B cell (primary cell): ENCODE results near the gene TBX4. TPM values are rescaled to one million over a fixed set of nuclear protein-coding genes. Genes with fewer than 3 reads are reported as not detected.

Experiments
- ATAC-seq: fragments of 200-7000 bp; cut with Tn5 transposase; one replicate; pipeline ENCODE4 v1.10.0; 2021; ENCODE audit warnings: low read depth, mild to moderate bottlenecking, moderate number of reproducible peaks, moderate library complexity
- CTCF ChIA-PET: fragments of 350-600 bp; sonication (Branson Sonifier 250); formaldehyde crosslinking; loops from one replicate; lab custom pipeline; 2021; ENCODE audit warnings: antibody characterized with exemption, inconsistent platforms; lab: Charles Lee
- POLR2A ChIA-PET: fragments of 350-600 bp; sonication (Branson Sonifier 250); formaldehyde crosslinking; loops from one replicate; lab custom pipeline; 2021; ENCODE audit warnings: antibody characterized with exemption; lab: Charles Lee
- DNase-seq: peaks from one replicate; pipeline ENCODE4 v3.0.0; 2013
- H2AFZ ChIP-seq: 2 replicates; pipeline ENCODE4 v1.6.1; 2012; ENCODE audit warnings: mild to moderate bottlenecking, low read depth, low read length; ENCODE audit not compliant: insufficient read depth, poor library complexity, severe bottlenecking
- H3K27ac ChIP-seq, 2 donors: 1 replicate in 1 of 2; 2 replicates in 1 of 2; pipeline ENCODE4 v1.5.1; 2012 to 2013; ENCODE audit warnings: low read length in 2 of 2, mild to moderate bottlenecking in 2 of 2, moderate library complexity in 1 of 2
- H3K27me3 ChIP-seq, 4 experiments: fragments of 200-600 bp in 1 of 4; sonication (generic) in 1 of 4; replicated peaks in 1 of 4; 1 replicate in 2 of 4; 2 replicates in 2 of 4; pipeline versions ENCODE4 v1.6.1 to v1.7.0; 2013 to 2016; ENCODE audit warnings: low read length in 3 of 4, mild to moderate bottlenecking in 2 of 4, mixed read lengths in 1 of 4, moderate library complexity in 1 of 4; ENCODE audit not compliant: insufficient read depth in 4 of 4, control insufficient read depth in 3 of 4; ENCODE audit errors: control extremely low read depth in 1 of 4
- H3K36me3 ChIP-seq, 2 experiments: replicated peaks in 1 of 2; 1 replicate in 1 of 2; 2 replicates in 1 of 2; pipeline versions ENCODE4 v1.6.1 to v1.7.1; 2013; ENCODE audit warnings: low read length in 1 of 2; ENCODE audit not compliant: insufficient read depth in 2 of 2, control insufficient read depth in 1 of 2; ENCODE audit errors: control extremely low read depth in 1 of 2, extremely low read depth in 1 of 2
- H3K4me1 ChIP-seq, 2 donors: fragments of 200-600 bp in 1 of 2; sonication (generic) in 1 of 2; 1 replicate in 1 of 2; 2 replicates in 1 of 2; pipeline versions ENCODE4 v1.5.1 to v1.6.1; 2013 to 2017; ENCODE audit warnings: low read length in 2 of 2; ENCODE audit not compliant: control insufficient read depth in 2 of 2, insufficient read depth in 2 of 2
- H3K4me2 ChIP-seq: replicated peaks from 2 replicates; pipeline ENCODE3; 2012; ENCODE audit warnings: mild to moderate bottlenecking, low read depth, low read length; ENCODE audit not compliant: poor library complexity, severe bottlenecking
- H3K4me3 ChIP-seq, 5 experiments: fragments of 200-600 bp in 1 of 5; sonication (generic) in 1 of 5; 1 replicate in 3 of 5; 2 replicates in 2 of 5; pipeline versions ENCODE4 v1.5.1 to v1.7.0; 2011 to 2016; ENCODE audit warnings: low read length in 4 of 5, mild to moderate bottlenecking in 4 of 5, low read depth in 2 of 5, control low read depth in 1 of 5, moderate library complexity in 1 of 5; ENCODE audit not compliant: insufficient read depth in 1 of 5; ENCODE audit errors: control extremely low read depth in 1 of 5, extremely low read depth in 1 of 5
- H3K79me2 ChIP-seq: fragments of 200-600 bp; sonication (generic); one replicate; pipeline ENCODE4 v1.6.0; 2016; ENCODE audit warnings: low read length; ENCODE audit not compliant: control insufficient read depth, insufficient read depth
- H3K9ac ChIP-seq: fragments of 200-600 bp; sonication (generic); 2 replicates; pipeline ENCODE4 v1.6.1; 2017; ENCODE audit warnings: mild to moderate bottlenecking, low read length, moderate library complexity
- H3K9me3 ChIP-seq, 3 donors: one replicate each; pipeline versions ENCODE4 v1.6.1 to v1.7.1; 2013; ENCODE audit warnings: low read length in 2 of 3; ENCODE audit not compliant: control insufficient read depth in 2 of 3, insufficient read depth in 1 of 3; ENCODE audit errors: control extremely low read depth in 1 of 3
- H4K20me1 ChIP-seq: 2 replicates; pipeline ENCODE4 v1.6.0; 2012; ENCODE audit warnings: mild to moderate bottlenecking, low read length; ENCODE audit not compliant: insufficient read depth, control insufficient read depth, poor library complexity, severe bottlenecking
- H3K27ac Mint-ChIP-seq: one replicate; pipeline ENCODE4 v1.8.0; 2021; ENCODE audit warnings: mixed read lengths
- H3K27me3 Mint-ChIP-seq: one replicate; pipeline ENCODE4 v1.8.0; 2021; ENCODE audit warnings: mixed read lengths
- H3K4me1 Mint-ChIP-seq: one replicate; pipeline ENCODE4 v1.8.0; 2021; ENCODE audit warnings: mixed read lengths
- H3K4me3 Mint-ChIP-seq: one replicate; pipeline ENCODE4 v1.8.0; 2021; ENCODE audit warnings: mixed read lengths
- H3K9me3 Mint-ChIP-seq: one replicate; pipeline ENCODE4 v1.8.0; 2022; ENCODE audit warnings: mixed read lengths; ENCODE audit not compliant: insufficient read depth
- CTCF ChIP-seq: fragments of 200-600 bp; IDR thresholded peaks from one replicate; pipeline ENCODE4 v1.8.0; 2022; ENCODE audit warnings: antibody characterized with exemption, mild to moderate bottlenecking
- EZH2 ChIP-seq: IDR thresholded peaks from 2 replicates; pipeline ENCODE4 v1.6.1; 2012; ENCODE audit warnings: borderline replicate concordance, low read depth, mild to moderate bottlenecking, moderate library complexity, low read length; ENCODE audit not compliant: insufficient read depth, poor library complexity, severe bottlenecking
- WGBS: methylation state at CpG from one replicate; pipeline ENCODE4 v1.1.5; 2013; ENCODE audit warnings: missing lambda C conversion rate; ENCODE audit not compliant: insufficient coverage; 5-methylcytosine and 5-hydroxymethylcytosine counted together
- intact Hi-C: fragments of 100-400 bp; cut with micrococcal nuclease; formaldehyde crosslinking; loops from one replicate; pipeline ENCODE4 v1.10.0; 2022
- polyA plus RNA-seq: library from polyadenylated mRNA; depleted of rRNA; stranded (reverse); fragments of >200 nt; gene quantifications from 2 replicates; pipeline ENCODE4 v1.2.3, GENCODE V29; 2012
- total RNA-seq, 2 donors: library from RNA; stranded (reverse); fragments of 120-200 nt in 1 of 2; gene quantifications; 1 replicate in 1 of 2; 2 replicates in 1 of 2; pipeline versions ENCODE4 v1.2.3 to v1.2.4, GENCODE V29; 2013 to 2022

The TBX4 gene
- total and polyA plus RNA-seq, 2 donors (not counting 1 experiment from before 2014, with no cell fraction given), result not detected

GRCh38 chr17:61519139-61519538 lies 66.9 kb downstream of the TBX4 start:
- Mint-ChIP-seq H3K9me3 (no peaks in the 10 kb centered on the region), H3K27me3 (peaks cover 21% of the 10 kb centered on the region), H3K4me1 (no peaks in the 10 kb centered on the region), H3K27ac (no peak overlapping the region), H3K4me3 (no peak overlapping the region)
- H3K4me1 ChIP-seq, result no peaks in the 10 kb centered on the region
- DNase-seq (no peak), ATAC-seq (no peak)
- WGBS, result no CpG with 5 or more reads among the region's 1 CpG
- H3K27me3 ChIP-seq, result peaks cover 0 to 2% (median 0%) of the 10 kb centered on the region in 4 experiments
- no peaks in the 10 kb centered on the region for H3K79me2 ChIP-seq
- H3K27ac ChIP-seq, result no peak overlapping the region
- intact Hi-C loops, result no loop called here
- H3K4me2 ChIP-seq, result no peak overlapping the region
- POLR2A ChIA-PET, result no interaction called here
- H3K36me3 ChIP-seq, result no peaks in the 10 kb centered on the region
- H3K9ac ChIP-seq, result no peak overlapping the region
- no peak for TF ChIP-seq EZH2
- no peak for TF ChIP-seq CTCF
- H3K9me3 ChIP-seq, result no peaks in the 10 kb centered on the region
- no peak overlapping the region for H2AFZ ChIP-seq
- no peaks in the 10 kb centered on the region for H4K20me1 ChIP-seq
- H3K4me3 ChIP-seq, result no peak overlapping the region
- CTCF ChIA-PET, result interaction anchor here (0.8 kb wide), 1 partner anchor 9 kb away, joined by 3 read pairs; no protein-coding TSS in a partner anchor

- no peaks in the 10 kb centered on the region for H3K36me3 ChIP-seq
- H3K27me3 ChIP-seq, result peaks cover 0 to 2% (median under 1%) of the 10 kb centered on the region in 4 experiments
- CTCF ChIA-PET, result interaction anchor here (0.8 kb wide), 1 partner anchor 9 kb away, joined by 3 read pairs; no protein-coding TSS in a partner anchor
- H3K4me1 ChIP-seq, result no peaks in the 10 kb centered on the region
- Mint-ChIP-seq H3K27ac (no peak overlapping the region), H3K9me3 (no peaks in the 10 kb centered on the region), H3K4me3 (no peak overlapping the region), H3K4me1 (no peaks in the 10 kb centered on the region), H3K27me3 (peaks cover 25% of the 10 kb centered on the region)
- TF ChIP-seq EZH2, result no peak
- TF ChIP-seq CTCF, result no peak
- 86% methylated on average over 1 of the region's 3 CpGs for WGBS
- H2AFZ ChIP-seq, result no peak overlapping the region
- H3K4me2 ChIP-seq, result no peak overlapping the region
- H3K27ac ChIP-seq, result no peak overlapping the region
- H3K4me3 ChIP-seq, result no peak overlapping the region
- H3K9ac ChIP-seq, result no peak overlapping the region
- H4K20me1 ChIP-seq, result no peaks in the 10 kb centered on the region
- no peak for ATAC-seq
- intact Hi-C loops, result no loop called here
- POLR2A ChIA-PET, result no interaction called here
- peaks cover 0 to 1% (median 0%) of the 10 kb centered on the region in 3 donors for H3K9me3 ChIP-seq
- no peaks in the 10 kb centered on the region for H3K79me2 ChIP-seq
- no peak for DNase-seq
Observed at GRCh38 chr17:61519754-61520440, 67.7 kb downstream of the TBX4 start.
